Activated CD4-positive, alpha-beta T cell treated with anti-CD3 and anti-CD28 coated beads for 36 hours (primary cell): ENCODE results near the gene CEP44. TPM values are rescaled to one million over a fixed set of nuclear protein-coding genes. Genes with fewer than 3 reads are reported as not detected.
"Not testable (repeated sequence)": the region's sequence is repeated elsewhere in the genome, so short reads cannot be mapped to it uniquely, and the experiment has no call there.

ENCODE experiments used
- ATAC-seq: fragments of 200-7000 bp; cut with Tn5 transposase; one replicate; pipeline ENCODE4 v1.10.0; 2021; ENCODE audit warnings: mild to moderate bottlenecking, moderate library complexity
- CTCF ChIA-PET: fragments of 350-600 bp; sonication (Branson Sonifier 250); formaldehyde crosslinking; loops from one replicate; lab custom pipeline; 2021; ENCODE audit warnings: antibody characterized with exemption; lab: Charles Lee
- POLR2A ChIA-PET: fragments of 350-600 bp; sonication (Branson Sonifier 250); formaldehyde crosslinking; loops from one replicate; lab custom pipeline; 2021; ENCODE audit warnings: antibody characterized with exemption, inconsistent platforms; lab: Charles Lee
- DNase-seq: peaks from one replicate; pipeline ENCODE4 v3.0.0-alpha.2; 2020
- H3K27ac Mint-ChIP-seq: one replicate; pipeline ENCODE4 v1.8.0; 2021; ENCODE audit warnings: mixed read lengths
- H3K27me3 Mint-ChIP-seq: one replicate; pipeline ENCODE4 v1.8.0; 2021; ENCODE audit warnings: mixed read lengths
- H3K36me3 Mint-ChIP-seq: one replicate; pipeline ENCODE4 v1.8.0; 2021; ENCODE audit warnings: low read depth, mixed read lengths
- H3K4me1 Mint-ChIP-seq: one replicate; pipeline ENCODE4 v1.8.0; 2021; ENCODE audit warnings: mixed read lengths
- H3K4me3 Mint-ChIP-seq: one replicate; pipeline ENCODE4 v1.8.0; 2021; ENCODE audit warnings: mild to moderate bottlenecking, moderate library complexity, mixed read lengths
- H3K9me3 Mint-ChIP-seq: one replicate; pipeline ENCODE4 v1.8.0; 2021; ENCODE audit warnings: low read depth, mixed read lengths
- intact Hi-C, 2 experiments: fragments of 100-400 bp; cut with DNase I in 1 of 2; cut with micrococcal nuclease in 1 of 2; formaldehyde crosslinking; loops; one replicate each; pipeline versions ENCODE4 v1.14.2 to v1.15.1; 2022 to 2024; cut with DNase I, micrococcal nuclease
- total RNA-seq, 2 experiments: library from RNA; stranded (reverse); gene quantifications; one replicate each; pipeline ENCODE4 v1.2.3, GENCODE V29; 2021

CEP44 gene
- total RNA-seq, 2 experiments from 2014 or later = 20.1 to 30.1 TPM

GRCh38 chr4:174324725-174325124 lies 41.0 kb downstream of the CEP44 start:
- no peaks in the 10 kb centered on the region for H3K27me3 Mint-ChIP-seq
- DNase-seq (no peak), ATAC-seq (no peak)
- H3K4me3 Mint-ChIP-seq = no peak overlapping the region
- no peaks in the 10 kb centered on the region for H3K36me3 Mint-ChIP-seq
- no peak overlapping the region for H3K27ac Mint-ChIP-seq
- no peaks in the 10 kb centered on the region for H3K9me3 Mint-ChIP-seq
- intact Hi-C loops = no loop called here
- H3K4me1 Mint-ChIP-seq = no peaks in the 10 kb centered on the region
- POLR2A ChIA-PET = no interaction called here
- CTCF ChIA-PET = no interaction called here

- H3K27me3 Mint-ChIP-seq = no peaks in the 10 kb centered on the region
- H3K9me3 Mint-ChIP-seq = no peaks in the 10 kb centered on the region
- CTCF ChIA-PET = interaction anchor here (1.1 kb wide), 1 partner anchor 24 kb away, joined by 3 read pairs; no protein-coding TSS in a partner anchor
- POLR2A ChIA-PET = no interaction called here
- DNase-seq (no peak), ATAC-seq (no peak)
- H3K36me3 Mint-ChIP-seq = no peaks in the 10 kb centered on the region
- H3K4me3 Mint-ChIP-seq = no peak overlapping the region
- intact Hi-C loops = no loop called here
- H3K4me1 Mint-ChIP-seq = no peaks in the 10 kb centered on the region
- no peak overlapping the region for H3K27ac Mint-ChIP-seq
These were observed 49.2 kb downstream of the CEP44 start for GRCh38 chr4:174332741-174333493.

- ChIA-PET POLR2A (no interaction called here), CTCF (interaction anchor here (0.8 kb wide), 1 partner anchor 428 kb away, joined by 3 read pairs; no protein-coding TSS in a partner anchor)
- Mint-ChIP-seq H3K36me3 (no peaks in the 10 kb centered on the region), H3K4me1 (no peaks in the 10 kb centered on the region), H3K27ac (no peak overlapping the region), H3K27me3 (no peaks in the 10 kb centered on the region), H3K4me3 (no peak overlapping the region), H3K9me3 (no peaks in the 10 kb centered on the region)
- intact Hi-C loops = no loop called here
- ATAC-seq (no peak), DNase-seq (no peak)
These were observed 50.9 kb downstream of the CEP44 start for GRCh38 chr4:174334628-174335027.

- peaks cover 2% of the 10 kb centered on the region for H3K9me3 Mint-ChIP-seq
- CTCF ChIA-PET = no interaction called here
- peaks cover 1% of the 10 kb centered on the region for H3K36me3 Mint-ChIP-seq
- no peak overlapping the region for H3K4me3 Mint-ChIP-seq
- no peak for DNase-seq
- no peak for ATAC-seq
- POLR2A ChIA-PET = no interaction called here
- no peaks in the 10 kb centered on the region for H3K4me1 Mint-ChIP-seq
- peaks cover 9% of the 10 kb centered on the region for H3K27me3 Mint-ChIP-seq
- H3K27ac Mint-ChIP-seq = no peak overlapping the region
- intact Hi-C loops = no loop called here
These were observed 57.0 kb downstream of the CEP44 start for GRCh38 chr4:174340714-174341113.

- H3K27me3 Mint-ChIP-seq = peaks cover 34% of the 10 kb centered on the region
- no peaks in the 10 kb centered on the region for H3K36me3 Mint-ChIP-seq
- H3K9me3 Mint-ChIP-seq = peaks cover 7% of the 10 kb centered on the region
- DNase-seq = no peak
- ChIA-PET CTCF (interaction anchor here (1.0 kb wide), 1 partner anchor 29 kb away, joined by 4 read pairs; no protein-coding TSS in a partner anchor), POLR2A (no interaction called here)
- H3K4me3 Mint-ChIP-seq = no peak overlapping the region
- no peak overlapping the region for H3K27ac Mint-ChIP-seq
- no peaks in the 10 kb centered on the region for H3K4me1 Mint-ChIP-seq
- ATAC-seq = no peak
- intact Hi-C loops = no loop called here
These were observed 65.4 kb downstream of the CEP44 start for GRCh38 chr4:174349156-174349555.

GRCh38 chr4:174352061-174352819 lies 68.5 kb downstream of the CEP44 start:
- ChIA-PET CTCF (interaction anchor here (0.6 to 1.3 kb wide), 2 partner anchors 272 to 343 kb away, joined by 3 read pairs; no protein-coding TSS in a partner anchor), POLR2A (no interaction called here)
- intact Hi-C loops = no loop called here
- ATAC-seq (no peak), DNase-seq (no peak)
- H3K27me3 Mint-ChIP-seq = peaks cover 26% of the 10 kb centered on the region
- peaks cover 5% of the 10 kb centered on the region for H3K9me3 Mint-ChIP-seq
- no peak overlapping the region for H3K4me3 Mint-ChIP-seq
- no peaks in the 10 kb centered on the region for H3K4me1 Mint-ChIP-seq
- no peaks in the 10 kb centered on the region for H3K36me3 Mint-ChIP-seq
- H3K27ac Mint-ChIP-seq = no peak overlapping the region

- no peak overlapping the region for H3K4me3 Mint-ChIP-seq
- no peak overlapping the region for H3K27ac Mint-ChIP-seq
- H3K9me3 Mint-ChIP-seq = no peaks in the 10 kb centered on the region
- peaks cover 27% of the 10 kb centered on the region for H3K27me3 Mint-ChIP-seq
- ATAC-seq (no peak), DNase-seq (no peak)
- POLR2A ChIA-PET = no interaction called here
- CTCF ChIA-PET = interaction anchor here (0.7 to 0.8 kb wide), 2 partner anchors 24 to 1928 kb away, joined by 3 read pairs; no protein-coding TSS in a partner anchor
- H3K36me3 Mint-ChIP-seq = no peaks in the 10 kb centered on the region
- intact Hi-C loops = loop anchor here in 1 of 2 experiments (5.0 kb wide), 1 partner anchor 165 kb away; the partner anchor contains the start of gene HPGD
- H3K4me1 Mint-ChIP-seq = peaks cover 10% of the 10 kb centered on the region
These were observed 73.6 kb downstream of the CEP44 start for GRCh38 chr4:174357321-174357720.

GRCh38 chr4:174358410-174358809 lies 74.7 kb downstream of the CEP44 start:
- H3K4me1 Mint-ChIP-seq = peaks cover 10% of the 10 kb centered on the region
- intact Hi-C loops = loop anchor here in 1 of 2 experiments (5.0 kb wide), 1 partner anchor 164 kb away; the partner anchor contains the start of gene HPGD
- DNase-seq = no peak
- no peaks in the 10 kb centered on the region for H3K9me3 Mint-ChIP-seq
- peak; percentile 10 for ATAC-seq
- H3K27me3 Mint-ChIP-seq = peaks cover 27% of the 10 kb centered on the region
- no peaks in the 10 kb centered on the region for H3K36me3 Mint-ChIP-seq
- no peak overlapping the region for H3K4me3 Mint-ChIP-seq
- ChIA-PET POLR2A (interaction anchor here (0.7 kb wide), 1 partner anchor 65 kb away, joined by 4 read pairs; no protein-coding TSS in a partner anchor), CTCF (interaction anchor here (0.6 to 1.4 kb wide), 2 partner anchors 7 to 627 kb away, joined by 3 read pairs; no protein-coding TSS in a partner anchor)
- no peak overlapping the region for H3K27ac Mint-ChIP-seq

- ChIA-PET CTCF (interaction anchor here (0.6 to 1.4 kb wide), 2 partner anchors 8 to 627 kb away, joined by 3 read pairs; no protein-coding TSS in a partner anchor), POLR2A (interaction anchor here (0.7 kb wide), 1 partner anchor 65 kb away, joined by 4 read pairs; no protein-coding TSS in a partner anchor)
- Mint-ChIP-seq H3K36me3 (no peaks in the 10 kb centered on the region), H3K9me3 (no peaks in the 10 kb centered on the region), H3K27me3 (peaks cover 27% of the 10 kb centered on the region), H3K4me1 (peaks cover 10% of the 10 kb centered on the region), H3K4me3 (no peak overlapping the region), H3K27ac (no peak overlapping the region)
- ATAC-seq (peak; percentile 98), DNase-seq (peak; percentile 14)
- intact Hi-C loops = loop anchor here in 1 of 2 experiments (5.0 kb wide), 1 partner anchor 163 kb away; the partner anchor contains the start of gene HPGD
These were observed 75.1 kb downstream of the CEP44 start for GRCh38 chr4:174358829-174359228.

- ATAC-seq (no peak), DNase-seq (no peak)
- Mint-ChIP-seq H3K4me1 (peaks cover 10% of the 10 kb centered on the region), H3K27ac (no peak overlapping the region), H3K36me3 (no peaks in the 10 kb centered on the region), H3K4me3 (no peak overlapping the region), H3K9me3 (peaks cover under 1% of the 10 kb centered on the region), H3K27me3 (peaks cover 17% of the 10 kb centered on the region)
- ChIA-PET POLR2A (no interaction called here), CTCF (interaction anchor here (0.8 kb wide), 1 partner anchor 11 kb away, joined by 3 read pairs; no protein-coding TSS in a partner anchor)
- intact Hi-C loops = no loop called here
These were observed 78.6 kb downstream of the CEP44 start for GRCh38 chr4:174362340-174362739.

GRCh38 chr4:174363782-174364181 lies 80.1 kb downstream of the CEP44 start:
- POLR2A ChIA-PET, H3K4me3 Mint-ChIP-seq, H3K9me3 Mint-ChIP-seq, H3K4me1 Mint-ChIP-seq, H3K36me3 Mint-ChIP-seq, ATAC-seq, H3K27ac Mint-ChIP-seq, DNase-seq: not testable (repeated sequence)
- intact Hi-C loops = loop anchor here (2.0 kb wide), 2 partner anchors 351 to 1173 kb away; no protein-coding TSS in a partner anchor
- peaks cover 14% of the 10 kb centered on the region for H3K27me3 Mint-ChIP-seq
- CTCF ChIA-PET = interaction anchor here (0.6 to 1.3 kb wide), 3 partner anchors 234 to 754 kb away, joined by 3 read pairs; no protein-coding TSS in a partner anchor
